ENCODE measurements around the gene GTPBP6.
A peak's percentile ranks its signal among the peaks of the same experiment; 100 is the strongest.
"Not testable (repeated sequence)": the region's sequence is repeated elsewhere in the genome, so short reads cannot be mapped to it uniquely, and the experiment has no call there.

The GTPBP6 gene

DNA sequence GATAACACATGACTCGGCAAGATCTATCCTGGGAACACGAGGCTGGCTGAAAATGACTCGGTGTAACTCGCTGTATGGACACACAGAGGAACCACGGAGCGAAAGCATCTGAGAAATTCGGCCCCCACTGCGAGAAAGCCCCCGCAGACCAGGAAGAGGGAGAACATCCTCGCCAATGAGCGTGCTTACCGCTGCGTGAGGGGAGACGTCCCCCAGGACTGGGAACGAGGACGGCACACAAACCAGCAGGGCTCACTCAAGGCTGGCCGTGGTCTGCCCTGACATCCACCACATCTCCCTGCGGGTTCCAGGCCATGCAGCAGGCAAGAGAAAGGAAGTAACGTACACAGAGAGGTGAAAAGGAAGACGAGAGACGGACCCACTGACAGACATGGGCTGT, 17.6 kb upstream of the GTPBP6 start:
- DNase-seq = no peak

DNA sequence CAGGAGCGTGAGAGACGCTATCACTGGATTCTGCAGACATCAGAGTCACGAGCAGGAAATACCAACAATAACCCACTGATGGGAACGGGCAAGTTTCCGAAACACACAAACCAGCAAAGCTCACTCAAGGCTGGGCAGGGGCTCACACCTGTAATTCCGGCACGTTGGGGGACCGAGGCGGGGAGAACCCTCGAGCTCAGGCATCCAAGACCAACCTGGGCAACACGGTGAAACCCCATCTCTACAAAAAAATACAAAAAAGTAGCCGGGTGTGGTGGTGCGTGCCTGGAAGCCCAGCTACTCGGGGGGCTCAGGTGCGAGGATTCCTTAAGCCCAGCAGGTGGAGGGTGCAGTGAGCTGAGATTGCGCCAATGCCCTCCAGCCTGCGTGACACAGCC, 17.2 kb upstream of the GTPBP6 start:
- DNase-seq = no peak

DNA sequence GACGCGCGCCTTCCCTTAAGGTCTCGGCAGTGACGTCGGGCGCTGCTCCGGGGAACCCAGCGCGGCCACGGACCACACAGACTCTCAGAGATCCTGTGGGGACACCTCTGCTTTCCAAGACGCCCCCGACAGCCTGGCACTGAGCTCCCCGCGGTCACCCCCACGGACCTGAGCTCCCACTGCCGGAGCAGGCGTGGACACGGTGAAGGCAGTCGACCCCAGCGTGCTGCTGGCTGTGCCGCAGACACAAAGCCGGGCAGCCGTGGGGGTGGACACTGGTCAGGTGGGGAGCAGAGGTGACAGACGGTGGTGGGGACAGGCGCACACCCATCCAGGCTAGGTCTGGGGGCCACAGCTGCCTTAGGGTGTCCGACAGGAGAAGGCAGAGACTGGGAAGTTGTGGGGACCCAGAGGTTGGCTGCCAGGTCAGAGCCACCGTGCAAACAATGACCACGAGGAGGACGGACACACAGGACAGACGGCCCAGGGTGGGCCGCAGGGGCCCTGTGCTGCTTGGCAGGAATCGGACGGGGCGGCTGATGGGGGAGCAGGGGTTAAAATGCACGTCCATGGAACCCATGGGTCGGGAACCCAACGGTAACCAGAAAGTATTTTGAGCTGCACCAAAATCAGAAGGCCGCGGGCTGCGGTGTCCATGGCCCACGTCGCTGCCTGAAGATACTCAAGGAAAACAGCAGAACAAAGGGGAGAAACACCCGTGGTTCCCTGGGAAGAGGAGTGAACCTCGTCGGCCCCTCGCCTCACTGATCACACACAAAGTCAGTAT, 16.6 kb upstream of the GTPBP6 start:
- no peak for DNase-seq

DNA sequence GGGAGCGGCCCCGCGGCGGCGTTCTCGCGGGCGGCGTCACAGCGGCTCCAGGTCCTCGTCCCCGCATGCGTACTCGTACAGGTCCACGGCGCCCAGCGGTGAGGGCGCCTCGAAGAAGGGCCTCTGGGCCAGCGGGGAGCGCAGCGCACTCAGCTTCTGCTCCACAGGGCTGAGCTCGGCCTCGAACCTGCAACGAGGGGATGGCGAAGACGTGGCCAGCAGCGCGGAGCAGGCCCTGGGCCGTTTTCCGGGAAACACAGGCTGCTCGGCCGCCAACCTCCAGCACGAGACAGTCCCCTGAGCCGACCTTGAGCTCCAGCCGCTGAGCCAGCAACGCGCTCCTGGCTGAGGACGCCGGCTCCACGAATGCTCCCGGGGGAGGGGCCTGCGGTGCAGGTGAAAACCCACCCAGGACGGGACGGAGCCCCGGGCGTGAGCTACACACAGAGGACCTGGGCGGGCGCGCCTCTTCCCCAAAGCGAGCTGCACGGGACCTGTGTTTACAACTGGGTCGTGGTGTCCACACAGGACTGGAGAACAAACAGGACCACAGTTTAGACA, 15.8 kb upstream of the GTPBP6 start:
- DNase-seq = no peak

DNA sequence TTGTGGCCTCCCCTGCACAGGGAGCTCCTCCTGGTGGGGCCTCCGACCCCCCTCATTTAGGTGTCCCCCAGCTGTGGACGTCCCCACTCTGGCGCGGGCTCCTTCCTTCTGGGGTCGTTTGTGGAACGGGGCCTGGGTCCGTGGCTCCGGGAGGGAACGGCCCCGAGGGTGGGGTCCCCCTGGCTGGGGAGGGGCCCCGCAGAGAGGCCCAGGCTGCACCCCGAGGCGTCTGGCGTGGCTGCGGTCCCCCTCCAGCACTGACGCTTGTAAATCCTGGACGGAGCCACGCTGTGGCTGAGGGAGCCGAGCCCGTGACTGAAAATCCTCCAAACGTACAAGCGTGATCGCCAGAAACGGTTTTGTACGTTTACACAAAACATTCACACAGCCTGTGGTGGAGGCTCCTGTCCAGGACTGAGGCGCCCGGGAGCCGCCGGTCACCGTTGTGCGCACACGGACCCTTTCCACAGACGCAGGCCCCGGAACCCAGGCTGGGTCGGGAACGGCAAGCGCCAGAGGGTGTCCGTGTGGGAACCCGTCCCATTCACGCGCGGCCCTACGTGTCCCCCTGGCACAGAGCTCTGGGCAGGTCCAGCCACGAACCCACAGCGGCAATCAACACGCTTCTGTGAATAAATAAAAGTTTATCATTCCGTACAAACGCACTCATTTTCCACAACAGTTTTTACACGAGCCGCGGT, 15.2 kb upstream of the GTPBP6 start:
- DNase-seq = no peak

DNA sequence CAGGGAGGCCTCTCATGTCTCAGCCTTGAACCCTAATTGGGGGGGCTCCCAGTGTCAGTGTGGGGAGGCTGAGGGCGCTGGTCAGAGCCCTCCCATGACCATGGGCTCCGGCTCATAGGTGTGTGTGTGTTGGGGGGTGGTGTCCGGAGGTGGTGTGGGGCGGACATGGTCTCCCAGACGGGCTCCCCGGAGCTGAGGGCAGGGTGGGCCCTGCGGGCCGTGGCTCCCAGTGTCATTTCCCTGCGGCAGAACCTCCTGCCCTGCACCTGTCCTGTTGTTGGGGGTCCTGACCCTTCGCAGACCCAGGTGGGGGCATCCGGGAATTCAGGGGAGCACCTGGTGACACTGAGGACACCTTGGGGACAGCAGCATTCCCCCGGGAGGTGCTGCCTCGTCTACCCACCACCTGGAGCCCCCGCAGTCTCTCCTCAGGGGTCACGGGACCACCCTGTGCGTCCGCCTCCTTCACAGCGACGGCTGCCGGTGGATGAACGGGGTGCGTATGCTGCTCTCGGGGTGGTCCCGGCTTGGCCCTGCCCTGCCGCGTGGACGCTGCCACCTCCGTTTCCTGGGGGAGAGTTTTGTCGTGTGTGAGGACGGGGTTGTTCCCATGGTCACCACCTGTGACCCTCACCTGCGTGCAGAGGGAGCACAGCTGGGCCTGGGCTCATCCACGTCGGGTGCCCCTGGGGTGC, 14.5 kb upstream of the GTPBP6 start:
- DNase-seq = peak in 1 of 51 donors; percentile 2

DNA sequence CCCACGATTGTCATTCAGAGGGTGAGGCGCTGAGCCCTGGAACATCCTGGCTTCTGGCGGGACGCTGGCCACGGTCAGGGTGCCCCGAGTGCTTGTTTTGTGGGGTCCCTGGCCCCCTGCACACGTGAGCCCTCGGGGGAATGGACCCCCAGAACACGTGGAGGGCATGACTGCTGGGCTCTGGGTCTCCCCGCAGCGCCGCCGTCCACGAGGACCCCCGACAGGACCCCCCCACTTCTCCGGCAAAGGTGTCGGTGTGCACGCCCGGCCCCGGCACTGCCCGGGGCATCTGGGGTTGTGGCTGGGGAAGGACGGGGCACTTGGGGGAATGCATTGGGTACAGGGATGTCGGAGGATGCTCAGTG, 13.9 kb upstream of the GTPBP6 start:
- no peak for DNase-seq

DNA sequence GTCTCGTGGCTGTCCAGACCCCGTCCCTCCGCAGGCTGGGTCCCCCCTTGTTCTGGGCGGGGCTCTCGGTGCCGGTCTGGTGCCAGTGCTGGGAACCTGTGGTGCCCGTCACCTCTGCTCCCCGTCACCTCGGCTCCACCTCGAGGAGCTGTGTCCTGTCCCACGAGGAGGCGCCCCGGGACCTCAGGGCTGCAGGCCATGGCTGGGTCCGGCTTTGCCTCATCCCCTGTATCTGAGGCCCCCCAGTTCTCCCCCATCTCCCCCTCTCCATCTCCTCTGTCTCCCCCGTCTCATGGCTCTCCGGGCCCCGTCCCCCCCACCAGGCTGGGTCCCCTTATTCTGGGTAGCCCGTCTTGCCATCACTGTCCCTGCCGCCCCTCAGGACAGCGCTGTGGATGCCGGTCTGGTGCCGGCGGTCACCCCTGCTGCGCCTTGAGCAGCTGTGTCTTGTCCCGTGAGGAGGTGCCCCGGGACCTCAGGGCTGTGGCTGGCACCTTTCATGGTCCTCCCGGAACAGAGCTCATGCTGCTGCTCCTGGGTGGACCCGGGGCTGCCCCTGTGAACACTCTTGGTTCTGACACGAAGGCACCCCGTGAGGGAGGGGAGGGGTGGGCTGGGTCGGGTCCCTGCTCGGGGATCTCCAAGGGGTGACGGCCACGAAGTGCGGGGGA, 13.4 kb upstream of the GTPBP6 start:
- DNase-seq = no peak

DNA sequence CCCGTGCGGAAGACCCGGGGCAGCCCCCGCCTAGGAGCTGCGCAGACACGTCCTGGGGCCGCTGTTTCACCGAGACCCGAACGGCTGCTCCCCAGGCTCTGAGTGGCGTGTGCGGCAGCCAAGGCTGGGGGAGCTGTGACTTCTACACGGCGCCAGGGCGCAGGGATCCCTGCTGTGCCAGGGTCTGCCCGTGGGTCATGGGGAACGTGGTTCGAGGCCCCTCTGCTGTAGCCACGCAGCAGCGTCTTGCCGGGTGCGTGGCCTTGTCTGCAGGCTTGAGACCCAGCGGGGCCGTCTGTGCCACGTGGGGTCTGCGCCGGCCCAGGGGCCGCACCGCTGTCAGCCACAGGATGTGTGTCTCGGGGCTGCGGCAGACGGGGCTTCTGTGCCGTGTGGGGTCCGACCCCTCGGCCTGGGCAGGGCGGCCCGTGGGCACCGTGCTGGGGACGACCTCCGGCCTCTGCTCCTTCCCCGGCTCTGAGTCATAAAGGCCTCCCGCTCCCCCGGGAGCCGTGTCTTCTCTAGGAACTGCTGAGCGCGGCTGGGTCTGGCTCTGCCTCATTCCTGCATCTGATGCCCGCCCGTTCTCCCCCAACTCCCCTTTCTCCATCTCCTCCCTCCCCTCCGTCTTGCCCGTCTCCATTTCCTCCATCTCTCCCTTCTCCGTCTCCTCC, 12.7 kb upstream of the GTPBP6 start:
- DNase-seq = peak in 1 of 51 donors; percentile 12

DNA sequence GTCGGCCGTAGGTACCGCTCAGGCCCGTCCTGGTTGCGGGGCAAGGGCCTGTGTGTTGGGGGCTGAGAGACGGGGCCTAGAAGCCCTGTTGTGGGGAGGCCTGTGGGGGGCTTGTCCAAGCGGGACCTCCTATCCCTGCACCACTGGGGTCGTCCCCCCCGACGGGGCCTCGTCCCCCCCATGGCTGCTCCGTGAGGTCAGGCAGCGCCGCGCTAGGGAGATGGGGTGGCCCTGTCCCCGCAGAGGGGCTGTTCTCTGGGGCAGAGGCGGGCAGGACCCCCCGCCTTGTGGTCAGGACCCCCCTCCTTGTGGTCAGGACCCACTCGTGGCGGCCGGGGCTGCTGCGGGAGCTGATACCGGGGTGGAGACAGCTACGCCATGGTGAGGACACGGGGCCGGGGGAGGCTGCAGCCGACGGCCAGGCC, 12.1 kb upstream of the GTPBP6 start:
- DNase-seq = no peak

DNA sequence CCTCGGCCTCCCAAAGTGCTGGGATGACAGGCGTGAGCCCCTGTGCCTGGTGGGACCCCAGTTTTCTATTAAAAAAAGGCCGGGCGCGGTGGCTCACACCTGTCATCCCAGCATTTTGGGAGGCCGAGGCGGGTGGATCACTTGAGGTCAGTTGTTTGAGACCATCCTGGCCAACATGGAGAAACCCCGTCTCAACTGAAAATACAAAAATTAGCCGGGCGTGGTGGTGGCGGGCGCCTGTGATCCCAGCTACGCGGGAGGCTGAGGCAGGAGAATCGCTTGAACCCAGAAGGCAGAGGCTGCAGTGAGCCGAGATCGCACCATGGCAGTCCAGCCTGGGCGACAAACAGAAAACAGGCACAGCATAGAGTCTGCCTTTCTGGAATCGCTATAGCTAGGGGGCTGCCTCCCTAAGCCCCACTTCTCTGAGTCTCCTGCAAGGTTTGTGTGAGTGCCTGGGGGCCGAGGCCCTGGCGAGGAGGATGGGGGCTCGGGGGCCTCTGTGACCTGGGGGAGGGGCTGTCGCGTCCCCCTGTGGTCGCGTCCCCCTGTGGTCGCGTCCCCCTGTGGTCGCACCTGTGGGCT, 11.6 kb upstream of the GTPBP6 start:
- not testable (repeated sequence) for DNase-seq

DNA sequence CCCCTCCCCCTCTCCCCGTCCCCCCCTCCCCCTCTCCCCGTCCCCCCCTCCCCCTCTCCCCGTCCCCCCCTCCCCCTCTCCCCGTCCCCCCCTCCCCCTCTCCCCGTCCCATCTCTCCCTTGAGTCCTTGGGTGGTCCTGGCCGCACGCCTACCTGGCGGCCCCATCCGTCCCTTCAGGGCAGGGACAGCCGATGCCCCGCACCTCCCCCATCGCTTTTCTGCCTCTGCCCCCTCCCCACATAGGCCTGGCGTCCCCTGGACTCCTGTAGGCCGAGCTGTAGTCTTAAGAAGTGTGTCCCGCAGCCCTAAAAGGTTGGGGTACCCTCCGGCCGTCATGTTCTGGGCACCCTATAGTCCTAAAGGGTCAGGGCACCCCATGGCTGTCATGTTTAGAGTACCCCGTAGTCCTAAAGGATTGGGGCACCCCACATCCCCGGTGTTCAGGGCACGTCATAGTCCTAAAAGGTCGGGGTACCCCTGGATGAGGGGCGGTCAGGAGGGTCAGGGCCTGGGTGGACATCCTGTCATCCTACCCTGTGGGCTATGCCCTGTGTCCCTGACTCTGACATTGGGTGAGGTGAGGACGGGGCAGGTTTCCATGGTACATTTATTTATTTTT, 10.8 kb upstream of the GTPBP6 start:
- DNase-seq = no peak

DNA sequence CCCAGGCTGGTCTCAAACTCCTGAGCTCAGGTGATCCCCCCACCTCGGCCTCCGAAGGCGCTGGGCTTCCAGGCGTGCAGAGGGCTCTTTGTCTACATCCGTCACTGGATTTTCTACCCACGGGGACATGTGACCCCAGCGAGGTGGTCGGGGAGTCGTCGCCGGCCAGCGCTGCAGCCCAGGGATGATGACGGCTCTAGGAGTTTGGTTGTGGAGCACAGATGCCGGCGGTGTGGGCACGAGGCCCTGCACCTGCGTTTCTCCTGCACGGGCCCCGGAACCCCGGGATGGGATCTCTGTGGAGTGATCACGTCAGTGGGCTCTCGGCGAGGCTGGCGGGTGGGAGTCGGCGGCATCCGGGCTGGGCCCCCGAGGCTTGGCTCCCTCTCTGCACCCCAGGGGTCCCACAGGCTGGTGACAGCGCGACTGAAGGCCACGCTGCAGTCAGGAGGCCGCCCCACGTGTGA, 9.1 kb upstream of the GTPBP6 start:
- DNase-seq = no peak

DNA sequence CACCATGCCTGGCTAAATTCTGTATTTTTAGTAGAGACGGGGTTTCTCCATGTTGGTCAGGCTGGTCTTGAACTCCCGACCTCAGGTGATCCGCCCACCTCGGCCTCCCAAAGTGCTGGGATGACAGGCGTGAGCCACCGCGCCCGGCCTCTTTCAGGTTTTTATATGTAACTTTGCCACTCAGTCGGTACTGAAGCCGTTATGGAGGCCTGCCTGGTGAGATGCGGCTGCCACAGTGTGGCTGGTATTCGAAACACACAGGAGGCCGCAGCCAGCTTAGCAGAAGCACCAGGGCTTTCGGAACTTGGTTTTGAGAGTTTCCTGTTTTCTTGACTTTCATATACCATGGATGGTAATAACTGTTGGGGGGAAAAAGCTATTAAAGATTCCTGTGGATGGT, 6.1 kb upstream of the GTPBP6 start:
- not testable (repeated sequence) for DNase-seq

DNA sequence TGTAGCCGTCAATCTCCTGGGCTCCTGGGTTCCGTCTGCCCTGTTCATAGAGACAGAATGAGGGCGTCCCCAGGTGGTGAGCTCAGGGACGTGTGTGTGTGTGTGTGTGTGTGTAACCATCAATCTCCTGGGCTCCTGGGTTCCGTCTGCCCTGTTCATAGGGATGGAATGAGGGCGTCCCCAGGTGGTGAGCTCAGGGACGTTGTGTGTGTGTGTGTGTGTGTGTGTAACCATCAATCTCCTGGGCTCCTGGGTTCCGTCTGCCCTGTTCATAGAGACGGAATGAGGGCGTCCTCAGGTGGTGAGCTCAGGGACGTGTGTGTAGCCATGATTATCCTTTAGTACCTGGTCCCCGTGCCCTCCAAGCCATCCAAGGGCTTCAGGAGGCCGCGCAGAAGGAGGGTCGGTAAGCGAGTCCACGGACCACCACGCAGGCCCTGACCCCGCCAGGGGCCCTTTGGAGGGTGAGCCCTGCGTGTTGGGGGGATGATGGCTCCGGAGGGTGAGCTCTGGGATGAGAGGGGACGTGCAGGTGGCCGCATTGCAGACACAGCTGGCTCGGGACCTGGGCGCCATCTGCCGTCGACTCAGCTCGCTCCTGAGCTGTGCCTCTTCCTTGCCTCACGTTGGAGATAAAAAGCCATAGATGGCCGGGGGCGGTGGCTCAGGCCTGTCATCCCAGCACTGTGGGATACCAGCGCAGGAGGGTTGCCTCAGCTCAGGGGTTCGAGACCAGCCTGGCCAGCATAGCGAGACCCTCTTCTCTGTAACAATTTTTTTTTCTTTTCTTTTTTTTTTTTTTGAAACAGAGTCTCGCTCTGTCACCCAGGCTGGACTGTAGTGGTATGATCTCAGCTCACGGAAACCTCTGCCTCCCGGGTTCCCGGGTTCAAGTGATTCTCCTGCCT, 5.4 kb upstream of the GTPBP6 start:
- DNase-seq = no peak

DNA sequence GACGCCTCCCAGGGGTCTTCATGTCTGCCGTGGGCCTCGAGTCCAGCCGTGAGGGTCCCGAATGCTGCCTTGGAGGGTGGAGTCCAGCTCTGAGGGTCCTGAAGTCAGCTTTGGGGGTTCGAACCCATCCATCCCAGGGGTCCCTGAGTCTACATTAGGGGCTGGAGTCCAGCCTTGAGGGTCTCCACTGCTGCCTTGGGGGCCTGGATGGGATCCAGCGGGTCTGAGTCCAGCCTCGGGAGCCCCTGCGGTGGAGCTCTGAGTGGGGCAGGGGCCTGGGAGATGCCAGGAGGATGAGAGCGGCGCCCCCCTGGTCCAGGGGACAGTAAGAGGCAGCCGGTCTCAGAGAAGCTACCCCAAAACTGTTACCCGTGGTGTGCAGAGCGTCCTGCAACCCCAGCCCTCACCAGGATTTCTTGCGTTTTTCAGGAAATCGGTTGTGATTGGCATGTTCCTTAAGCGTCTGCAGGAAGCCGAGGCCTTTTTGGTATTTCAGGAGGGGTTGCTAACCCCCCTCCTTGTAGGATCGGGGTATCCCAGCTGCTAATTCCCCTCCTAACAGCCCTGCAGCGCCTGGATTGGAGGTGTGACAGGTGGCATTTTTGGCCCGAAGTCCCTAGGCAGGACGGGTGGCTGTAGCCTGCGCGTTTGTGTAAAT, 1.7 kb upstream of the GTPBP6 start:
- no peak for DNase-seq

DNA sequence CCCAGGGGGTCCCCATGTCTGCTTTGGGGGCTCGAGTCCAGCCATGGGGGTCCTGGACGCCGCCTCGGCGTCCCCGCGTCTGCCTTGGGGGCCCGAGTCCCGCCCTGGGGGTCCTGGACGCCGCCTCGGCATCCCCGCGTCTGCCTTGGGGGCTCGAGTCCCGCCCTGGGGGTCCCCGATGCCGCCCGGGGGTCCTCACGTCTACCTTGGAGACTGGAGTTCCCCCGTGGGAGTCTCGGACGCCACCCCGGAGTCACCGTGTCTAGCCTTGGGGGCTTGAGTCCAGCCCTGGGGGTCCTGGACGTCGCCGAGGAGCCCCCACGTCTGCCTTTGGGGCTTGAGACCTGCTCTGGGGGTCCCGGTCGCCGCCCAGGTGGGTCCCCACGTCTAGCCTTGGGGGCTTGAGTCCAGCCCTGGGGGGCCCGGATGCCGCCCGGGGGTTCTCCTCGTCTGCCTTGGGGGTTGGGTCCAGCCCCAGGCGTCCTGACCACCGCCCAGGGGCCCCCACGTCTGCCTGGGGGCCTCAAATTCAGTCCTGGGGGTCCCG, 1.1 kb upstream of the GTPBP6 start:
- no peak for DNase-seq

DNA sequence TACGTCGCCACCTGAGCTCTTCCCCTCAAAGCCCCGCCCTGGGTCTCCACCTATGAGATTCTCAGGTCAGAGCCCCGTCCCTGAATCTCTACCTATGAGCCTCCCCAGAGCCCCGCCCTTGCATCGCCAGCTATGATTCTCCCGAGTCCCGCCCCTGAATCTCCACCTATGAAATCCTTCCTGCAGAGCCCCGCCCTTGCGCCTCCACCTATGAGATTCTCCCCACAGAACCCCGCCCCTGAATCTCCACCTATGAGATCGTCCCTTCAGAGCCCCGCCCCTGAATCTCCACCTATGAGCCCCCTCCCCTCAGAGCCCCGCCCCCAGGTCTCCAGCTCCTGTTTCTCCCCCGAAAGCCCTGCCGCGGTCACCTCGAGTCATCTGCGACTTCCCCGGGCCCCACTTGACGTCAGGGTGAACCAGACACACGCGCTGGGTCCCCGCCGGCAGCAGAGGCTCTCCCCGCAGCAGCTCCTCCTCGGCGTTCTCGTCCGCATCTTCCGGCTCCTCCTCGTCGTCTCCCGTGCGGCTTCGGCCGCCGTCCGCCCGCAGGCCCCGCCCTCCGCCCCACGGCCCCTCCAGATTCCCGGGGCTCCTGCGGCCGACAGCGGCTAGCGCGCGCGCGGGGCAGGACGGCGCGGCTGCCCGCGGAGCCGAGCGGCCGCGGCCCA, 393 bp downstream of the GTPBP6 start:
- no peak for DNase-seq
